ENCODE data around the gene KCNS1. TPM values are rescaled to one million over a fixed set of nuclear protein-coding genes. Genes with fewer than 3 reads are reported as not detected.
"Not testable (repeated sequence)": the region's sequence is repeated elsewhere in the genome, so short reads cannot be mapped to it uniquely, and the experiment has no call there.

The KCNS1 gene
- 8.1 and 10.9 TPM in 2 replicates for total RNA-seq

GRCh38 chr20:45100563-45101245, at the start of gene KCNS1:
TSS of gene KCNS1 (minus strand) at chr20:45101127. CDS start at chr20:45099236, 1,891 bp downstream.
- peak within 1 kb of the TSS; percentile 46 for H3K4me3 ChIP-seq (ENCODE audit: low read depth, low read length)
- DNase-seq (ENCODE audit: low read depth) = no peak
- no peak for TF ChIP-seq CTCF (conservative IDR thresholded peaks at IDR 0.05; ENCODE audit: low read depth, low read length)

- no peak for TF ChIP-seq CTCF (conservative IDR thresholded peaks at IDR 0.05; ENCODE audit: low read depth, low read length)
- H3K4me3 ChIP-seq (ENCODE audit: low read depth, low read length) = no peak overlapping the region
- DNase-seq (ENCODE audit: low read depth) = no peak
Observed at GRCh38 chr20:45149062-45149461, 48.1 kb upstream of the KCNS1 start.

GRCh38 chr20:45140836-45141235, 39.9 kb upstream of the KCNS1 start:
- no peak overlapping the region for H3K4me3 ChIP-seq (ENCODE audit: low read depth, low read length)
- no peak for TF ChIP-seq CTCF (conservative IDR thresholded peaks at IDR 0.05; ENCODE audit: low read depth, low read length)
- DNase-seq (ENCODE audit: low read depth) = no peak

- not testable (repeated sequence) for DNase-seq (ENCODE audit: low read depth); H3K4me3 ChIP-seq (ENCODE audit: low read depth, low read length)
Observed at GRCh38 chr20:45139733-45140375, 38.9 kb upstream of the KCNS1 start.

- H3K4me3 ChIP-seq (ENCODE audit: low read depth, low read length) = no peak overlapping the region
- peak; percentile 83 for TF ChIP-seq CTCF (conservative IDR thresholded peaks at IDR 0.05; ENCODE audit: low read depth, low read length)
- DNase-seq (ENCODE audit: low read depth) = no peak
Observed at GRCh38 chr20:45138561-45139300, 37.8 kb upstream of the KCNS1 start.

GRCh38 chr20:45136911-45137310, 36.0 kb upstream of the KCNS1 start:
- no peak for DNase-seq (ENCODE audit: low read depth)
- no peak for TF ChIP-seq CTCF (conservative IDR thresholded peaks at IDR 0.05; ENCODE audit: low read depth, low read length)
- no peak overlapping the region for H3K4me3 ChIP-seq (ENCODE audit: low read depth, low read length)

- peak; percentile 96 for DNase-seq (ENCODE audit: low read depth)
- H3K4me3 ChIP-seq (ENCODE audit: low read depth, low read length) = no peak overlapping the region
- no peak for TF ChIP-seq CTCF (conservative IDR thresholded peaks at IDR 0.05; ENCODE audit: low read depth, low read length)
Observed at GRCh38 chr20:45128099-45128498, 27.2 kb upstream of the KCNS1 start.
